GM19463 (cell line): ENCODE results near the gene FAM131A.
A peak's percentile ranks its signal among the peaks of the same experiment; 100 is the strongest.

Source experiments
- ATAC-seq: cut with Tn5 transposase; IDR thresholded peaks from one replicate; pipeline ENCODE4 v1.9.1; 2021; ENCODE audit warnings: mild to moderate bottlenecking, moderate library complexity; ENCODE audit not compliant: unreplicated experiment

The FAM131A gene

GRCh38 chr3:184337399-184337714, at the start of gene FAM131A:
Gene FAM131A, plus strand, starts transcription at chr3:184337600. Its CDS starts 31 bp downstream, at chr3:184337631.
- no peak for ATAC-seq

DNA sequence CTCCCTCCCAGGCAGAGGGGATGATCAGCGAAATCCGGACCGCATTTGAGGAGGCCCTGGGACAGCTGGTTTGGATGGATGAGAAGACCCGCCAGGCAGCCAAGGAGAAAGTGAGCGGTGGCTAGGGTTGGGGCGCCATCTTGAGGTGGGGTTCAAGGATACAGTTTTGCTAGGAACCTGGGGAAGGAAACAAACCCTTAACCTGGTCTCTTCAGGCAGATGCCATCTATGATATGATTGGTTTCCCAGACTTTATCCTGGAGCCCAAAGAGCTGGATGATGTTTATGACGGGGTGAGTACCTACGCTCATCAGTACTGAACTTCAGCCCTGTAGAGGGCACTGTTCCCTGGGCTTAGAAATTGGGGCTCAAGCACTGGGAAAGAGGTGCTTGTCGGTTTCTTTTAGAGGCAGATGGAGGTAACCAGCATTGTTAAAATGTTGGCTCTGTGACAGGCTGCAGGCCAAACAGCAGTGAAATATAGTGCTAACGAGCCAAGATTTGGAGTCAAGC, 47.9 kb upstream of the FAM131A start:
- no peak for ATAC-seq

GRCh38 chr3:184290331-184290730, 47.1 kb upstream of the FAM131A start:
- no peak for ATAC-seq

- ATAC-seq, result no peak
These were observed 46.2 kb upstream of the FAM131A start for GRCh38 chr3:184291044-184291737.

GRCh38 chr3:184291738-184292445, 45.5 kb upstream of the FAM131A start:
- no peak for ATAC-seq

- ATAC-seq, result no peak
These were observed 41.6 kb upstream of the FAM131A start for GRCh38 chr3:184295771-184296170.

GRCh38 chr3:184296616-184297015, 40.8 kb upstream of the FAM131A start:
- ATAC-seq, result no peak

- peak; percentile 92 for ATAC-seq
These were observed 38.5 kb upstream of the FAM131A start, which contains the start of gene PSMD2 for GRCh38 chr3:184298759-184299487. Gene PSMD2, plus strand, starts transcription at chr3:184299241. Its CDS starts 26 bp downstream, at chr3:184299267.

GRCh38 chr3:184299488-184300377, 37.7 kb upstream of the FAM131A start:
- no peak for ATAC-seq

GRCh38 chr3:184300378-184300720, 37.1 kb upstream of the FAM131A start:
- no peak for ATAC-seq

- ATAC-seq, result no peak
These were observed 31.8 kb upstream of the FAM131A start for GRCh38 chr3:184305577-184305976.

DNA sequence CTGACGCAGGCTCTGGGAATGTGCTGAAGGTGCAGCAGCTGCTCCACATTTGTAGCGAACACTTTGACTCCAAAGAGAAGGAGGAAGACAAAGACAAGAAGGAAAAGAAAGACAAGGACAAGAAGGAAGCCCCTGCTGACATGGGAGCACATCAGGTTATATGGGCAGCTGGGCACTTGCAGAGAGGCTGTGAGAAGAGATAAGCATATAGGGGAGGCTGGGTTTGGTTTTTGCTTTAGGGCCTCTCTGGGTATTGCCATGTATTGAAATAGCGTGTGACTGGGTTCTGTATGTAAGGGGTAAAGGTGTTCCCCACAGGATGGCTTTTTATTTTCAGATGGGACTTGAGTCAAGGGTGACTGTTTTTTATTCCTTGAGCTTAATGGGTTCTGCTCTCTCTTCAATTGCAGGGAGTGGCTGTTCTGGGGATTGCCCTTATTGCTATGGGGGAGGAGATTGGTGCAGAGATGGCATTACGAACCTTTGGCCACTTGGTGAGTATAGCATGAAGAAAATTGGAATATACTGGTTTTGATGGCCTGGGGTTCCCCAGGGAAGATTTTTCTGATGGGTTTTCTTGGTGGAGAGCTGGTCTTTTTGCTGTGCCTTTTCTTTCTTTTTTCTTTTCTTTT, 30.9 kb upstream of the FAM131A start:
- no peak for ATAC-seq

- ATAC-seq, result no peak
These were observed 29.5 kb upstream of the FAM131A start for GRCh38 chr3:184307915-184308314.

- ATAC-seq, result no peak
These were observed 28.7 kb upstream of the FAM131A start for GRCh38 chr3:184308744-184309143.

DNA sequence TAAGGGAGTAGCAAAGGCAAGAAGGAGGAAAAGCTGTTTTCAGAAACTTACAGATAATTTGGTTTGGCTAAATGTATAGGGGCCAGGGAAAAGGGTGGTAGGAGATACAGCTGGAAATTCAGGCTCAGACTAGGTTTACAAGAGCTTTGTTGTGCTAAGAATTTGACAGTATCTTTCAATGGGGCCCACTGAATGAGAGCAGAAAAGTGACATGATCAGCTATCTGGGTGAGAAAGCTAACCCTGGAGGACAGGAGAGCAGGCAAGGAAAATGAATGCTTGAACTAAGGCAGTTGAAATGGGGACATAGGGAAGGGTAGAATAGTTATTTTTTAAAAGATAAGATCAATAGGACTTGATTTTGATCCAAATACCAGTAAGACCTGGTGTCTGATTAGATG, 25.8 kb upstream of the FAM131A start:
- no peak for ATAC-seq

- peak; percentile 83 for ATAC-seq
These were observed 23.1 kb upstream of the FAM131A start, which contains the start of gene EIF4G1 for GRCh38 chr3:184314363-184314699. Gene EIF4G1, plus strand, starts transcription at chr3:184314606. Its CDS starts 1,191 bp downstream, at chr3:184315797.

DNA sequence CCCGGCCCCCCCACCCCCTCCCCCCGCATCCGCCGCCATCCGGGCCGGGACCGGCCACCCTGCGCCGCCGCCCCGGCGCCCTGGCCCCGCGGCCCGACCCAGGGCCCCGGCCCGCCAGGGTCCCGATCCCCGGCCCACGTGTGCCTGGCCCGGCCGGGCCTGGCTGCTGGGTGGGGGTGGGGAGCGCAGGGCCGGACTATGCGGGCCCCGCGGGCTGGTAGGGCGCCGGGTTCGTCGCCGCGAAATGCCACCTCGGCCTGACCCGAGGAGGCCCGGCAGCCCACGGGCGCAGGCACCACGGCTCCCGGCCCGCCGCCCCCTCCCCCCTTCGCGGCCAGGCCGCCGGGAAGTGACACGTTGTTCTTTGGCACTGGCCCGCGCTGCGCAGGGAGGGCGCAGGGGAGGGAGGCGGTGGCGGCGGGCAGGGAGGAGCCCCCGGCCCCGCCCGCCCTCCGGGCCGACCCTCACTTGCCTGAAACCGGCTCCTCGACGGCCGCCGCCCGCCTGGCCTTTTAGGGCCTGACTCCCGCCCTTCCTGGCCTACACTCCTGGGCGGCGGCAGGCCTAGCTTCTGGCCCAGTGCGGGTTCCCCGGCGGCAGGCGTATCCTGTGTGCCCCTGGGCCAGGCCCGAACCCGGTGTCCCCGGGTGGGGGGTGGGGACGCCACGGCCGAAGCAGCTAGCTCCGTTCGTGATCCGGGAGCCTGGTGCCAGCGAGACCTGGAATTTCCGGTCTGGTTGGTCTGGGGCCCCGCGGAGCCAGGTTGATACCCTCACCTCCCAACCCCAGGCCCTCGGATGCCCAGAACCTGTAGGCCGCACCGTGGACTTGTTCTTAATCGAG, 22.5 kb upstream of the FAM131A start:
- ATAC-seq, result peak; percentile 51

GRCh38 chr3:184315543-184315867, 21.9 kb upstream of the FAM131A start:
- ATAC-seq, result no peak

- no peak for ATAC-seq
These were observed 21.3 kb upstream of the FAM131A start for GRCh38 chr3:184315871-184316661.
